ENCODE results near the gene STOML3.

DNA sequence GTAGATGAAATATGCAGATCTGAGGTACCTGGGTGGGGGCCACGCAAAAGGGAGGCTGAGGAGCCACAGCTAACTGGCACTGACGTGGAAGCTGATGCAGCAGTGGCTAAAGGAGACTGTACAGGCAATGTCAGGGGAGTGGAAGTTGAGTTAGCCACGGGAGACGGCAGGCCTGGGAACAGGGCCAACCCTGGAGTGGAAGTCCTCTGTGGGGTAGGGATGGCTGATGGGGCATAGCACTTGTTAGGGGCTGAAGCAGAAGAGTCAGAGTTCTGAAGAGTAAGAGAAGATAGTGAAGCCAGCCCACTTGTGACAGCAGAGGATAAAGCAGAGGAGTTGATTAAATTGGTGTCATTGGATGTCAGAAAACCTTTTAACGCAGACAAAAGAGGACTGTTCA, 22.8 kb upstream of the STOML3 start:
- TF ChIP-seq, protein P1, sequence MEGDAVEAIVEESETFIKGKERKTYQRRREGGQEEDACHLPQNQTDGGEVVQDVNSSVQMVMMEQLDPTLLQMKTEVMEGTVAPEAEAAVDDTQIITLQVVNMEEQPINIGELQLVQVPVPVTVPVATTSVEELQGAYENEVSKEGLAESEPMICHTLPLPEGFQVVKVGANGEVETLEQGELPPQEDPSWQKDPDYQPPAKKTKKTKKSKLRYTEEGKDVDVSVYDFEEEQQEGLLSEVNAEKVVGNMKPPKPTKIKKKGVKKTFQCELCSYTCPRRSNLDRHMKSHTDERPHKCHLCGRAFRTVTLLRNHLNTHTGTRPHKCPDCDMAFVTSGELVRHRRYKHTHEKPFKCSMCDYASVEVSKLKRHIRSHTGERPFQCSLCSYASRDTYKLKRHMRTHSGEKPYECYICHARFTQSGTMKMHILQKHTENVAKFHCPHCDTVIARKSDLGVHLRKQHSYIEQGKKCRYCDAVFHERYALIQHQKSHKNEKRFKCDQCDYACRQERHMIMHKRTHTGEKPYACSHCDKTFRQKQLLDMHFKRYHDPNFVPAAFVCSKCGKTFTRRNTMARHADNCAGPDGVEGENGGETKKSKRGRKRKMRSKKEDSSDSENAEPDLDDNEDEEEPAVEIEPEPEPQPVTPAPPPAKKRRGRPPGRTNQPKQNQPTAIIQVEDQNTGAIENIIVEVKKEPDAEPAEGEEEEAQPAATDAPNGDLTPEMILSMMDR (IDR thresholded peaks at IDR 0.05; ENCODE audit: insufficient read depth, low read length), result no peak
- TF ChIP-seq POLR2AphosphoS5 (IDR thresholded peaks at IDR 0.05; ENCODE audit: low read depth), result no peak
- TF ChIP-seq, protein P2, sequence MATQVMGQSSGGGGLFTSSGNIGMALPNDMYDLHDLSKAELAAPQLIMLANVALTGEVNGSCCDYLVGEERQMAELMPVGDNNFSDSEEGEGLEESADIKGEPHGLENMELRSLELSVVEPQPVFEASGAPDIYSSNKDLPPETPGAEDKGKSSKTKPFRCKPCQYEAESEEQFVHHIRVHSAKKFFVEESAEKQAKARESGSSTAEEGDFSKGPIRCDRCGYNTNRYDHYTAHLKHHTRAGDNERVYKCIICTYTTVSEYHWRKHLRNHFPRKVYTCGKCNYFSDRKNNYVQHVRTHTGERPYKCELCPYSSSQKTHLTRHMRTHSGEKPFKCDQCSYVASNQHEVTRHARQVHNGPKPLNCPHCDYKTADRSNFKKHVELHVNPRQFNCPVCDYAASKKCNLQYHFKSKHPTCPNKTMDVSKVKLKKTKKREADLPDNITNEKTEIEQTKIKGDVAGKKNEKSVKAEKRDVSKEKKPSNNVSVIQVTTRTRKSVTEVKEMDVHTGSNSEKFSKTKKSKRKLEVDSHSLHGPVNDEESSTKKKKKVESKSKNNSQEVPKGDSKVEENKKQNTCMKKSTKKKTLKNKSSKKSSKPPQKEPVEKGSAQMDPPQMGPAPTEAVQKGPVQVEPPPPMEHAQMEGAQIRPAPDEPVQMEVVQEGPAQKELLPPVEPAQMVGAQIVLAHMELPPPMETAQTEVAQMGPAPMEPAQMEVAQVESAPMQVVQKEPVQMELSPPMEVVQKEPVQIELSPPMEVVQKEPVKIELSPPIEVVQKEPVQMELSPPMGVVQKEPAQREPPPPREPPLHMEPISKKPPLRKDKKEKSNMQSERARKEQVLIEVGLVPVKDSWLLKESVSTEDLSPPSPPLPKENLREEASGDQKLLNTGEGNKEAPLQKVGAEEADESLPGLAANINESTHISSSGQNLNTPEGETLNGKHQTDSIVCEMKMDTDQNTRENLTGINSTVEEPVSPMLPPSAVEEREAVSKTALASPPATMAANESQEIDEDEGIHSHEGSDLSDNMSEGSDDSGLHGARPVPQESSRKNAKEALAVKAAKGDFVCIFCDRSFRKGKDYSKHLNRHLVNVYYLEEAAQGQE (IDR thresholded peaks at IDR 0.05; ENCODE audit: insufficient replicate concordance, low read depth), result no peak
- TF ChIP-seq GABPA (IDR thresholded peaks at IDR 0.05; ENCODE audit: low read depth), result no peak

Measured in HL-60 (cell line).